BJ (cell line): Measurements from ENCODE around the gene TMPRSS5. TPM values are rescaled to one million over a fixed set of nuclear protein-coding genes. Genes with fewer than 3 reads are reported as not detected.

ENCODE experiments used
- CTCF ChIA-PET: fragments of 350-600 bp; formaldehyde crosslinking; extraction: SDS; loops from one replicate; lab custom pipeline; 2021; ENCODE audit warnings: antibody characterized with exemption, inconsistent platforms; lab: Yijun Ruan, JAX
- POLR2A ChIA-PET: fragments of 300-600 bp; sonication (Branson Sonifier 250); formaldehyde crosslinking; extraction: SDS; loops from one replicate; lab custom pipeline; 2021; ENCODE audit warnings: antibody characterized with exemption; lab: Charles Lee
- DNase-seq: peaks from one replicate; pipeline ENCODE4 v3.0.0-alpha.2; 2011; ENCODE audit warnings: low read depth
- H3K27me3 ChIP-seq: 2 replicates; pipeline ENCODE4 v1.6.0; 2011; ENCODE audit warnings: low read length; ENCODE audit not compliant: control insufficient read depth, insufficient read depth
- H3K36me3 ChIP-seq: 2 replicates; pipeline ENCODE4 v1.5.1; 2011; ENCODE audit warnings: low read length; ENCODE audit not compliant: control insufficient read depth, insufficient read depth
- H3K4me3 ChIP-seq: 2 replicates; pipeline ENCODE4 v1.5.1; 2011; ENCODE audit warnings: low read depth, mild to moderate bottlenecking, control low read depth, low read length
- polyA plus RNA-seq: library from polyadenylated mRNA; depleted of rRNA; stranded (reverse); fragments of >200 nt; gene quantifications from 2 replicates; pipeline ENCODE4 v1.2.3, GENCODE V29; 2011
- TF ChIP-seq, protein P1 (sequence below): IDR thresholded peaks from 2 replicates; pipeline ENCODE4 v1.5.1; 2011; ENCODE audit warnings: low read depth, mild to moderate bottlenecking, control low read depth, inconsistent platforms, low read length, moderate library complexity; ENCODE audit not compliant: insufficient read depth

Gene TMPRSS5
- polyA plus RNA-seq, 1 experiment = 0.21 TPM

- no peak for DNase-seq
- Histone ChIP-seq H3K36me3 (no peaks in the 10 kb centered on the region), H3K4me3 (no peak overlapping the region), H3K27me3 (peaks cover 7% of the 10 kb centered on the region)
- ChIA-PET POLR2A (no interaction called here), CTCF (no interaction called here)
- TF ChIP-seq, protein P1, sequence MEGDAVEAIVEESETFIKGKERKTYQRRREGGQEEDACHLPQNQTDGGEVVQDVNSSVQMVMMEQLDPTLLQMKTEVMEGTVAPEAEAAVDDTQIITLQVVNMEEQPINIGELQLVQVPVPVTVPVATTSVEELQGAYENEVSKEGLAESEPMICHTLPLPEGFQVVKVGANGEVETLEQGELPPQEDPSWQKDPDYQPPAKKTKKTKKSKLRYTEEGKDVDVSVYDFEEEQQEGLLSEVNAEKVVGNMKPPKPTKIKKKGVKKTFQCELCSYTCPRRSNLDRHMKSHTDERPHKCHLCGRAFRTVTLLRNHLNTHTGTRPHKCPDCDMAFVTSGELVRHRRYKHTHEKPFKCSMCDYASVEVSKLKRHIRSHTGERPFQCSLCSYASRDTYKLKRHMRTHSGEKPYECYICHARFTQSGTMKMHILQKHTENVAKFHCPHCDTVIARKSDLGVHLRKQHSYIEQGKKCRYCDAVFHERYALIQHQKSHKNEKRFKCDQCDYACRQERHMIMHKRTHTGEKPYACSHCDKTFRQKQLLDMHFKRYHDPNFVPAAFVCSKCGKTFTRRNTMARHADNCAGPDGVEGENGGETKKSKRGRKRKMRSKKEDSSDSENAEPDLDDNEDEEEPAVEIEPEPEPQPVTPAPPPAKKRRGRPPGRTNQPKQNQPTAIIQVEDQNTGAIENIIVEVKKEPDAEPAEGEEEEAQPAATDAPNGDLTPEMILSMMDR = no peak
These were observed 58.3 kb downstream of the TMPRSS5 start for GRCh38 chr11:113647856-113648255.

GRCh38 chr11:113647108-113647507 lies 59.0 kb downstream of the TMPRSS5 start:
- H3K27me3 ChIP-seq = peaks cover 7% of the 10 kb centered on the region
- no peak overlapping the region for H3K4me3 ChIP-seq
- CTCF ChIA-PET = no interaction called here
- TF ChIP-seq, protein P1 = no peak
- POLR2A ChIA-PET = no interaction called here
- H3K36me3 ChIP-seq = no peaks in the 10 kb centered on the region
- no peak for DNase-seq

DNA sequence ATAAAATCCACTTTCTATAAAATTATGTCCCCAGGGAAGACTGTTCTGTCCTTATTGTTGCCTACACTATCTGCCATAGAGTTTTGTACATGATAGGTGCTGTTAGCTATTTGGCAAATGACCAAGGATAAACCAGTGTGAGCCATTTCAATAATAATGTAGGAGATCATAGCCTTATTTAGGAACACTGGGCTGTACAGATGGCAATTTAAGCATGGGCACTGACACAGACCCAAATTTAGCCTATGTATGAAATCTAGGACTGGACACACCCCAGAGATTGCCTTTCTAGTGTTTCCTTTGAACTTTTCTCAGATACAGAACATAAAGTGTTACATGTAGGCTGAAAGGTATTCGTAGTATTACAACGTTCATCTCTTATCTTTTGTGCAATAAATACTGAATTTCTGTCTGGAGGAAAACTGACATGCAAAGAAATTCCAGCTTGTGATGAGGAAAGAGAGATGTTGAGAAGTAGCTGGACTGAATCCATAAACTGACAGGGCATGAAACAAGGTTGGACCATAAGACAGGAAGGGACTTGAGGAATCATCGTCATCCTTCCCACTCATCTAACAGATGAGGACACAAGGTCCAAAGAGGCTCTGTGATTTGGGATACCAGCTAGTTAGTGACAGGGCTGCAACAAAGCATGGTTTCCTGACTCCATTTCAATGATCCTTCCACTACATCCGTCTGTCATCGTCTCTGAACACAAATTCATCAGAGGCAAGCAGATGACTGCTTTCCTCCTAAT lies 60.3 kb downstream of the TMPRSS5 start:
- Histone ChIP-seq H3K36me3 (no peaks in the 10 kb centered on the region), H3K4me3 (no peak overlapping the region), H3K27me3 (peaks cover 4% of the 10 kb centered on the region)
- TF ChIP-seq, protein P1 = no peak
- DNase-seq = no peak
- CTCF ChIA-PET = no interaction called here
- POLR2A ChIA-PET = no interaction called here

GRCh38 chr11:113644605-113645004 lies 61.5 kb downstream of the TMPRSS5 start:
- no peak for DNase-seq
- ChIA-PET POLR2A (no interaction called here), CTCF (interaction anchor here (1.3 kb wide), 1 partner anchor 30 kb away, joined by 5 read pairs; no protein-coding TSS in a partner anchor)
- Histone ChIP-seq H3K36me3 (no peaks in the 10 kb centered on the region), H3K4me3 (no peak overlapping the region), H3K27me3 (peaks cover 4% of the 10 kb centered on the region)
- TF ChIP-seq, protein P1 = no peak

GRCh38 chr11:113643701-113644100 lies 62.4 kb downstream of the TMPRSS5 start:
- no peaks in the 10 kb centered on the region for H3K36me3 ChIP-seq
- peaks cover 4% of the 10 kb centered on the region for H3K27me3 ChIP-seq
- TF ChIP-seq, protein P1 = no peak
- no peak for DNase-seq
- no peak overlapping the region for H3K4me3 ChIP-seq
- ChIA-PET CTCF (no interaction called here), POLR2A (no interaction called here)
